GM21526 (cell line): ENCODE results near the gene CDA.

Source experiments
- ATAC-seq: cut with Tn5 transposase; IDR thresholded peaks from one replicate; pipeline ENCODE4 v1.9.1; 2021; ENCODE audit warnings: moderate library complexity; ENCODE audit not compliant: unreplicated experiment, low FRiP score

CDA gene

GRCh38 chr1:20612221-20612746 is 23.4 kb downstream of the CDA start:
- ATAC-seq, result no peak

GRCh38 chr1:20614131-20614579 is 25.3 kb downstream of the CDA start:
- no peak for ATAC-seq

GRCh38 chr1:20615946-20616846 is 27.3 kb downstream of the CDA start:
- no peak for ATAC-seq

GRCh38 chr1:20616847-20617487 is 28.1 kb downstream of the CDA start:
- ATAC-seq, result no peak

- no peak for ATAC-seq
Observed at GRCh38 chr1:20618550-20618949, 29.7 kb downstream of the CDA start.

GRCh38 chr1:20619999-20620398 is 31.1 kb downstream of the CDA start:
- no peak for ATAC-seq

- ATAC-seq, result no peak
Observed at GRCh38 chr1:20621012-20621411, 32.1 kb downstream of the CDA start.

- no peak for ATAC-seq
Observed at GRCh38 chr1:20624709-20625108, 35.8 kb downstream of the CDA start.

GRCh38 chr1:20625176-20626097 is 36.5 kb downstream of the CDA start:
- ATAC-seq, result no peak

GRCh38 chr1:20626098-20626427 is 37.2 kb downstream of the CDA start:
- no peak for ATAC-seq

GRCh38 chr1:20626524-20626923 is 37.6 kb downstream of the CDA start:
- no peak for ATAC-seq

- ATAC-seq, result no peak
Observed at GRCh38 chr1:20630729-20631128, 41.8 kb downstream of the CDA start.

GRCh38 chr1:20632386-20632785 is 43.5 kb downstream of the CDA start:
- ATAC-seq, result no peak

- ATAC-seq, result no peak
Observed at GRCh38 chr1:20633190-20634064, 44.5 kb downstream of the CDA start, which contains the start of gene PINK1. Gene PINK1, plus strand, starts transcription at chr1:20633458. Its CDS starts 91 bp downstream, at chr1:20633549.

- no peak for ATAC-seq
Observed at GRCh38 chr1:20634065-20634593, 45.2 kb downstream of the CDA start.

- ATAC-seq, result no peak
Observed at GRCh38 chr1:20634594-20635084, 45.7 kb downstream of the CDA start.

- ATAC-seq, result no peak
Observed at GRCh38 chr1:20636785-20637347, 48.0 kb downstream of the CDA start.

GRCh38 chr1:20640183-20640597 is 51.3 kb downstream of the CDA start:
- ATAC-seq, result no peak

- ATAC-seq, result no peak
Observed at GRCh38 chr1:20641975-20642374, 53.1 kb downstream of the CDA start.
